Retina (tissue), 1 donor: ENCODE measurements around the gene NFATC2.
"Not testable (repeated sequence)": the region's sequence is repeated elsewhere in the genome, so short reads cannot be mapped to it uniquely, and the experiment has no call there.

Source experiments
- DNase-seq: peaks from one replicate; pipeline ENCODE4 v3.0.0-alpha.2; 2016

Gene NFATC2

DNA sequence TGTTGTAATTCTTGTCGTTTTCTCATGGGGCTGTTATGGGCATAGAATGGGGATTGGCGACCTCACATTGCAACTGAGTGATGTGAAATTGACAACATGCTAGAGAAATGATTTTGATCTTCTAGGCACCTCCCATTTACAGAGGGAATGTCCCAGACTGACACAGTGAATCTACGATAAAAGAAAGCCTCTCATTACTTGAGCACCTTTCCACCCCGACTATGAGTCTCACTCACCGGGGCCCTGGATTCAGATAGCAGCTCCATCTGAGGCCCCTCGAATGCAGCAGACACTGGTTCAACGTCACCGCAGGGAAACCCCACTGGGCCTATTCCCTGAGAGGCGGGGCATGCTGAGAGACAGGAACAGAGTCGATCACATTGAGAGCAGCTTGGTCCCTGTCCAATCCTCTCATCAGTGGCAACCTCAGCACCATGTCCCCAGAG, 49.1 kb downstream of the NFATC2 start:
- no peak for DNase-seq

DNA sequence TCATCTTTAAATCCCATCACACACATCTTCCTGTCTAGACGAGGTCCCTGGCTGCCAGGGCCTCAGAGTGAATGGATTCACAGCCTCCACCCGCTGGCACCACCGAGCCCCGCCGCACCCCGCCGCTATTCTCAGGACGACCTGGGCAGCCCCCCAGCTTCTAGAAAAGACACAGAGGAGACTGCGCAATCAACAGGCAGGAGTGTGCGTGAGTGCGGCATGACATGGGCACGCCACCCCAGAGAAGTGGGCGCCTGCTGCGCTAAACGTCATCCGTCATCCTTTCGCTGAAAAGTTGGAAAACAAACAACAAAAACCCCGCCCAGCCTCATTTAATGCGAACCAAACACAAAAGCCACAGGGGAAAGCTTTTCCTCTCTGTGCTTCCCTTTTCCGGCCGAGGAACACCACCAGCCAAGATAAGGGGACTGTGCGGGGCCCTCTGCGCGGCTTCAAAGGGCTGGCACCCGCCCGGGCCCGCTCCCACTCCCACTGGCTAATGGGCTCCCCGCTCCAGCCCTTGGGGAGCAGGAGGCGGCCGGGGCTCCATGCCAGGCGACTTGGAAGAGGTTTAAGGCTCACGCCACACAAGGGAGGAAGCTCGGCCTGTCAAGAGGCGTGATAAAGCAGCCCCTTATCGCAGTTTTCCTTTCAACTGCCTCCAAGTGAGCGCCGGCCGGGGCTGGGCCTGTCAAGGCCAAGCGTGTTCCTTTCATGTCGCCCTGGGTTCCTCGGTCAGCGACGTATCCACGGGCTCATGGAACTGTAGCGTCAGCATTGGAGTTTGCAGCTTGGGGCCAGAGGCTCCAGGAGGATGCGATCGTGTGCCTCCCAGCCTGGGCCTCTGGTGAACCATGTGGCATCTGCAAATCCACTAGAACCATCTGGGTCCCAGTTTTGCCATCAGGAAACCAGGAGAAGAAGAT, 50.1 kb downstream of the NFATC2 start:
- DNase-seq = no peak

DNA sequence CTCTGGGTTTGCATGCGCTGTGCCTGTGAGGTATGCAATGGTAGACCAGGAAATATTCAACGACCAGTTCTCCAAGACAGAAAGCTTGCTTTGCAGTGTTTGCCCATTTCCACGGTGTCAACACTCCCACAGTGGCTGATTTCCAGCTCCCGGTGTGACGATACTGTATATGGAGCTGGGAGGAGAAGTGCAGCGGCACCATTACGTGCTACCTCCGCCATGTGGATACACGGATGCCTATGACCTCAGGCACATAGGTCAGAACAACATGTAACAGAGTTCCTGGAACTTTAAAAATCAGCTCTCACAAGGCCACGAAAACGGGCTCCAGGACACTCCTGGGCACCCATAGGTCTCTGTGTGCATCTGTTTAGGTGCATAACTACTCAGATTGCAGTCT, 51.1 kb downstream of the NFATC2 start:
- DNase-seq = no peak

DNA sequence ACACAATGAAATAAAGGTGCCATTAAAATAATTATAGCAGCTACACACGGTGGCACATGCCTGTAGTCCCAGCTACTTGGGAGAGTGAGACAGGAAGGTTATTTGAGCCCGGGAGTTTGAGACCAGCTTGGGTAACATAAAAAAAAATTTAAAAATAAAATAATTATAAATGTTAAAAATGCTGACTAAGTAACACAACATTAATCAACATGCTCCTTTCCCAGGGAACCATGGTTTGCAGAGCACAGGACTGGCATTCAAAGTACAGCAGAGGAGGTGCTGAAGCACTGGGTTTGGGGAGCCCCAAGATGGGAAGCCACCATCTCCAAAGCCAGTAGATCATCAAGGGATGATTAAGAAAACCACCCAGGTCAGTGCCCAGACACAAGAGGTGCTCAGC, 51.9 kb downstream of the NFATC2 start:
- DNase-seq = no peak

DNA sequence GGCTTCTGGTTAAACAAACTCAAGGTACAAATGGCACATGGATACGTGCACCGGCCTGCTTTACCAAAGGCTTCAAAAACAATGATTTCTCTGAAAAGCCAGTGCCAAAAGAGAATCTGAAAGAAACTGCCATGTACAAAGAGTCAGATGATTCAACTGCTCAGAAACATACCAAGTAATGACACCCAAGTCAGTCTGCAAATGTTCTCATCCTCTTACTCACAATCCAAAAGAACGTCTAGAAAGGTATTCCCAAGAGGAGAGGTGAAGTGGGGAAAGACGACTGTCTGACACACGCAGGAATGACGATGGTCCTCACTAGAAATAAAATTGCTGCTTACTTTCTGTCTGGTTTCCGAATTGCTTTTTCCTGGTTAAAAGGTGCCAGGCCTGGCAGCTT, 52.9 kb downstream of the NFATC2 start:
- DNase-seq = no peak

DNA sequence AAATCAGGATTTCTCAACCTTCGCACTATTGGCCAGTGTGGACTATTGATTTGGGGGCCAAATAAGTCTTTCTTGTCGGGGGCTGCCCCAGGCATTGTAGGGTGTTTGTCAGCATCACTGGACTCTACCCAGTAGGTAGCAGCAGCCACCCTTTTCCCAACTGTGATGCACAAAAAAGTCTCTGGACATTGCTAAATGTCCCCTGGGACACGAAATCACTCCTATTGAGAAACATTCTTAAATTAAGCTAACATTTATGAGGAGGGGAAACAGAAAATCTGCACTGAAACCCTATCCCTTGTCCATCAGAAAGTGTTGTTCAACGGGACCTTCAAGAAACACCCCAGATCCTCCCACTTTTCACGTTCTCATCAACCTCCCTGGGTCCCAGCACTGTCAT, 54.2 kb downstream of the NFATC2 start:
- DNase-seq = no peak

DNA sequence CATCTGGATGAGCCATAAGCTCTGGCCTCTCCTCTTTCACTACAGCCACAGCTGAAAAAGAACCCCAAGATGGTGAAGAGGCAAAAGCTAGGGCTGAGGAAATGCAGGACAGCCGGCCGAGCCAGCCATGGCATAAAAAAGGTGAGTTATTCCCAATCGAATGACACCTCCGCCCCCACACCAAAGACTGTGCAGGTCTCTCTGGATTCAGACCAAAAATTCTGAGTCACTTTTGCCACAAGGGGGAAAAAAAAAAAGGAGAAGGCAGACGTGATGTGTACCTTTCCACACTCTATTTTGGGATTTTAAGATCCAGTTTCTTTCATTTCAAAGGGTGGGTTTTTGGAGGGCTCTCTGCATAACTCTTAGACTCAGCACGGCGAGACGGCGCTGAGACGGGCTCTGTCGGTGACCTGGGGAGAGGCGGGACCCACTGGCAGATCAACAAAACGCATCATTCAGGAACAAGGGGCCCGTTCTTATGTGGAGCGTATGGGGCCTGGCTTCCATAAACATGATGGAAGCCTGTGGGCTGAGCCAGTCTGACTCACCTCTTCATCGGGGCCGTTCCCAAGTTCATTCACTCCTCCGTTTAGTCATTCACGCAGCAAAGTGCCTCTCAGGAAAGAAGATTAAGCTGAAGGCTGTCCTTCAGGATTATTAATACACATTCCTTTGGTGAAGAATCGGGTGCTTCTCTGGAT, 54.8 kb downstream of the NFATC2 start:
- no peak for DNase-seq

DNA sequence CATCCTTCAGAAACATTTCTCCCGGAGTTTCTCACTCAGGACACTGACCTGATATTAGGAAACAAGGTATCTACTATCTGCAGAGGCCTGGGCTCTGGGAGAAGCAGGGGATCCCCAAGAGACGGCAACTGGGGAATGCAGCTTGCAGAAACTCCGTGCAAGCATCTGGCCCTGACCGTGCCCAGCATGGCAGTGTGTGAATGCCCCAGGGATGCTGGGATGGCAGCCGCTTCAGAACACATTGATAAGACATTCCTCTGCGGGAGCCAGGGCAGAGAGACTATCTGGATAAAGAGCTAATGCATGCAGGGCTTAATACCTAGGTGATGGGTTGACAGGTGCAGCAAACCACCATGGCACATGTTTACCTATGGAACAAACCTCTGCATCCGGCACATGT, 55.4 kb downstream of the NFATC2 start:
- no peak for DNase-seq

DNA sequence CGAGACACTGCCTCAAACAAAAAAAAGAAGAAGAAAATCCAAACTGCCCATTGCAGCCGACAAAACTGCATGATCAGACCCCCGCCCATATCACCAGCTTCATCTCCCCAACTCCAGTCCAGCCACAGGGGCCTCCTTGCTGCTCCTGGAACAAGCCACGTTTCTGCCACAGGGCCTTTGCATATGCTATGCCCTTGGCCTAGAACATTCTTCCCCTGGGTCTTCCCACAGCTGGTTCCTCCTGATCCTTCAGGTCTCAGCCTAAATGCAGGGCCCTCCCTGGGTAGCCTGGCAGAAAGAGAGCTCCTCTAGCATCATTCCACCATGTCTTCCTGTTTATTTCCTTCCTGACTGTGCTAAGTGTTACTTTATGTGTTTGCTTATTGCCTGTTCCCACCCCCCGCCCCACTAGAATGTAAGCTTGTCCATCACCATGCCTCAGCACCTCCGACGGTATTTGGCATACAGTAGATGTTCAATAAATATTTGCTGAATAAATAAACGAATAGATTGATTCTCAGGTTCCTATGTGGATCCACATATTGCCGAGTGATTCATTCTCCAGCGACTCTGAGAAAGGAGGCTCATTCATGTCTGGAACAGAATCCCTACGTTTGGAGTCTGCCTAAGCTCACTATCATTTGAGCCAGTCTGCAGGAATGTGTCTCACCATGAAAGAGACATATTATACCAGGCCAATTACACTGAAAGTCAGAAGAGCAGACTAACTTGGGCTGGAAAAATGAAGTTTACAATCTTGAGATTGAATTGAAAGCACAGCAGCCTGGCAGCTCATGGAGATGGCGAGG, 56.1 kb downstream of the NFATC2 start:
- no peak for DNase-seq

DNA sequence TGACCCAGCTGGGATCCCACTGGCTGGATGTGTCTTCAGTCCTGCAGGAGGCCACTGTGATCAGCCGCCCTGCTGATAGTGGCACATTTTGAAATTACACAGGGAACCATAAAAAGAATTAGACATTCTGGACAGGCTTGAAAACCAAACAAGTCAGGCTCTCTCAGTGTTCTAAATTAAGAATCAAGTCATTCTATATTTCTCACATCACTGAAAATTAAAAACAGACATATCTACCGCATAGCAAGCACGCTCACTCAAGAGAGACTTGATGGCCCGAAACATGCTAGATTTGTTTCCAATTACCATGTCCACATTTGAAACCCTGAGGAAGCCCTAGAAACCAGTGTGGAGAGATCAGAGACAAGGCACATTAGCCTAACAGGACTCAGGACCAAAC, 57.7 kb downstream of the NFATC2 start:
- no peak for DNase-seq

DNA sequence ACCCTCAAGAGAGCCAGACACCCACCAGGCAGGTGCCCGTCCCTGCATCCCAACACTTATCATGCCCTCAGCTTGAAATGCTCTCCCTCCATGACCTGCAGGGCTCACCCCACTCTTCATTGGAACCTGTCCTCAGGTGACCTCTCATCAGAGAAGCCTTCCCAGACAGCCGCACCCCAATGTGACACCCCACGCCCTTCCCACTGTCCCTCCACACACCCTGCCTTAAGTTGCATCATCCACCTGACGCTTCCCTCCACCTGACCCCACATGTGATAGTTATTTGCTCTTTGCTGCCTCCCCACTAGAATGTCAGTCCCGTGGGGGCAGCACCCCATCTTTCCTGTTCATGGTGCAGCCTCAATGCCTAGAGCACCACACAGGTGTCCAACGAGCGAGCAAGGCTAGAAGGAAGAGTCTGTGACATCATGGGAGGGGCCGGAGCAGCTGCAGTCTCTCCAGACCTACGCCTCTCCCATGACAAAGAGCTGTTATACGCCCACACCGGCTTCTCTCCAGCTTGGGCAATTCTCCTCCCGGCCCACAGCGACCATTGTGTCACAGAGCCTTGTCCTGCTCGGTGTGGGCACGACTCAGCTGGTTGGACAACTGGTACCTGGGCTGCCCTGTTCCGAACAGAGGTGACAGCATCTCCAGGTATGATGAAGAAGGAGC, 58.2 kb downstream of the NFATC2 start:
- no peak for DNase-seq

DNA sequence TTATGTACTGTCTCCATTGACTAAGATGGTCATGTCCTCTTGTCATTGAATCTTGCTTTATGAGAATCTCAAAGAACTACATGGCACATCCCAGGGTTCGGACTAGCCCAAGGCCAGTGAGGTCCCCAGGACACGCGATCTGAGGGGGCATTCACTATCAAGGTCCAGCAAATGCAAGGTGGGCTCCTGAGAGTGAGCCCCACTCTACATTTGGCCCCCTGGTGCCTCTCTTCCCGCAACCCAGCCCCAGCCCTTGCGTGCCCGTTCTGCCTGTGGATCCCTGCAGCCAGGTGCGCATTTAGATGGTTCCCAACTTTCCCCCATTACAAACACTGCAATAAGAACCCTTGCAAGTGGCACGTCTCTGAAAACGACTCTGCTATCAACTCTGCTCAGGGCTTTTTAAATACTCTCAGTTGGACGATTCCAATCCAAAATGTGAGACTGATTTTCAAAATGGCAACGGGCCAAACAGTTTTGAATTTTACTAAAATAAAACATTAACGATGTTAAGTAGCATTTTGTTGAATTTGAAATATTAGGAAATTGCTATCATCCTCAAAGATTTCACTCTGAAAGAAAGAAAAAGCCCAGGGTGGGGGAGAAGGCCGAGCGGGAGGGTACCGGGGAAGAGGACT, 59.6 kb downstream of the NFATC2 start:
- no peak for DNase-seq

DNA sequence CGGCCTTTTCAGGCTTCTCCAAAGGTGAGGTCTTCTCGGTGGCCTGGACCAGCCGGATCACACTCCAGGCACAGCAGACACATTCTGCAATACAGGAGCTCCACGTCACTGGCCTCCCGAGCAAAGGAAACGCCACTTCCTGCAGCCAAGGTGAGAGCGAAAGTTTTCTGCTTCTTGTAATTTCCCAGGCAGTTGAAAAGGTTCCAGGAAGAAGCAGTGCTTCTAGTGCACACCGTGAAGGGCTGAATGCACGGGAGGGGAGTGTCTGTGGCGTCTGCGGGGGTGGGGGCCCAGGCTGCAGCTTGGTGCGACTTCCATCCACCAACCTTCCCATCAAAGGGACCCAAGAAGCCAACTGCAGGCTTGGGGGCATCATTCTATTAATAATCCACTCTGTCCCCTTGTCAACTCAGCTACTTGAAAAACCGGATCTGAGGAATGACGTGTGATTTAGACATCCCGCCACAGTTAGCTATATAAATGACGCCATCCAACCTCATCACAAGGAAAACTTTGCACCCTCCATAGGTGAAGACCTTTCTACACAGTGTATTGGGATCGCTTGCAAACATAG, 61.1 kb downstream of the NFATC2 start:
- DNase-seq = no peak

DNA sequence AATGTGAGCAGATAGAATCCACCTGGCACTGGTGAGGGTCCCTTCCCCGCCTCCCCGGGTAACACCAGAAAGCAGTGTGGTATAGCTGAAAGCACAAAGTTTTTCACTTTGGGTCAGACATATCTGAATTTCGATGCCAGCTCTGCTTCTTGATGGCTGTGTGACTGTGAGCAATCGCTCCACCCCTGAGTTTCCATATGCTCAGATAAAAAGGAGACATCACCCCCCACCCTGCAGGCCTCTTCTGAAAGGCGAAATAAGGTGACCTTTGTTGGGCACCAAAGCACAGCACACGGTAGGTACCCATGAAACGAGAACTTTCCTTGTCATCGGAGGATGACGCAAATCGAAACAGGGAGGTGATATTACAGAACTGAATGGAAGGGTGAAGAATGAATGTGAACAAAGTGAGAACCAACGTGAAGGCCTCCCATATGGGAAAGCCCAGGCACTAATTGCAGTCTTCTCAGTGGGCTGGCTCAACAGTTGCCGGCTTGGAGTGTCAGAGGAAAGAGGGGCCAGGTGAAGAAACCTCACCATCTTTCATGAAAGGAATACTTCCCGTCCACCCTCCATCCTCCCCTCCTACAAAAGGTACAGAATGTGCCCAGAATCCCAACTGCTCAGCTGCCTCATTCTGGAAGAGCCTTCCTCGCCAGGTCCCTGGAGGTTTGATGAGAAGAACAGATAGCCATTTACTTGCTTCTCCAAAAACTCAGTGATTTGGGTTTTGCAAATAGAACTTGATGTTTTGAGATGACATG, 61.8 kb downstream of the NFATC2 start:
- DNase-seq = no peak

DNA sequence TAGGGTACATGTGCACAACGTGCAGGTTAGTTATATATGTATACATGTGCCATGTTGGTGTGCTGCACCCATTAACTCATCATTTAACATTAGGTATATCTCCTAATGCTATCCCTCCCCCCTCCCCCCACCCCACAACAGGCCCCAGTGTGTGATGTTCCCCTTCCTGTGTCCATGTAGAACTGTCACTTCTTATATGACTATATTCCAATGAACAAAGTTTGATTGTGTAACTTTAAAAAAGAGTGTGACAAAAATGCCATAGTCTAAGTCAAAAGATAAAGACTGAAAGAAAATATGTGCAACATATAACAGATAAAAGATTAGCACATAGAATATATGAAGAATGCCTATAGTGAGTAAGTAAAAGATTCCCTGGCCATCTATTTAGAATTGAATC, 66.4 kb downstream of the NFATC2 start:
- DNase-seq = not testable (repeated sequence)

DNA sequence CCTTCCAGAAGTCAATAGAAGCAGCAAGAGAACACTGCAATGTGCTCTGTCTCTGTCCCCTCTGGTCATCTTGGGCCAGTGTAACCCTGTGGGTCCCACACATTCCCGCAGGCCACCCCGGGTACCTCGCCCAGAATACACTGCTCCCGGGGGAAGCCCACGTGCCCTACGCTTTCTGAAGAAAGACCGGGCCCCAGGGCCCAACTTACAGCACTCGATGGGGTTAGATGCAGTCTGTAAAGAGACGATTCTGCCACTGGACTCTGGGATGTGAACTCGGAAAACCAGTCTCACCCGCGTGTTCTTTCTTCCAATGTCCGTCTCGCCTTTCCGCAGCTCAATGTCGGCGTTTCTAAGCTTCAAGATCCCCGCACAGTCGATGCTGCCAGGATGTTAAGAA, 68.7 kb downstream of the NFATC2 start:
- no peak for DNase-seq

DNA sequence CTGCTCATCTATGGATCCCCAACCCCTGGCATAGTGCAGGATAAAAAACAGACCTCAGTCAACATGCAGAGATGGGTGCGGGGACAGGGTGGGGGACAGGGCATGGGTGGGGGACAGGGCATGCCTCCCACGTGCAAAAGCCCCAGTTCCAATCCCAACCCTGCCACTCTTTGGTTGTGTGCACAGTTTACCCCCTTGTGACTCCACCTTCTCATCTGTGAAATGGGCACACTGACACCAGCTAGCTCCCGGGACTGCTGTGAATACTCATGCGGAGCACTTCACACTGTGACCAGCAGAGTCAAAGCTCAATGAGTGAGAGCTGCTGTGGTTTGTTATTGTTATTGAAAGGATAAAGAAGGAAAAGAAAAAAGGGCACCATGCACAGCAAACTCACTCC, 69.3 kb downstream of the NFATC2 start:
- DNase-seq = no peak

DNA sequence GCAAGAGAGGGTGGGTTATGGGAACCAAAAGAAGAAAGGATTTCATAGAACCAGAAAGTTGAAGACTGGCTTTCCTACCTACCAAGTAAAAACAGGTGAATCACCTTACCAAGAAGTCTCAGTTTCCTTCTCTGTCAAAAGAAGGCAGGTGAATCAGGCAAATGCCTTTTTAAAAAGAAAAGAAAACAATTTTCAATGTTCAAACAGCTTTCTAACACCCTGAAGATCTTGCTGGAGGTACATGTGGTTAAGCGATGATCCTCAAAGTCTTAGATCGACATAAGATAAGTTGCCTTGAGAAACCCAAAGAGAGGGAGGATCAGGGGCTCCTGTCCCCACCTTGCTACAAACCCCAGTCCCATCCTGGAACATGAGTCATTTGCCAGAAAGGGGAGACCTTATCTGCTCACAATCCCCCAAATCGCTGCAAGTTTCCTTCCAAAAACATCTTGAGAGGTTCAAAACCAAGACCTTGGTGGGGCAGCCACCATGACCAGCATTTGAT, 71.6 kb downstream of the NFATC2 start:
- no peak for DNase-seq

DNA sequence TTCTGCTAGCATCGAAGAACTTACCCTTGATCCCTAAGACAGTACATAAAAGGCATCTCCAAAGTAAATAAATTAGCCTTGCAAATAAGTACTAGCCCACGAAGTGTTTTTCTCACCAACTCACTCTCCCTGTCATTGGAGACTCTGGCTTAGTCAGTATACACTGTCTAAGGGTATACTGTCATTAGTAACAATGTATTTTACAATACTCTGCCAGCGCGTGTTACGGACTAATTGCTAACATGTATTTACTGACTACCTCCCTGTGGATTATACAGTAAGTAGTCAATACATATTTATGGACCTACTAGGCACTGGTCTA, 72.1 kb downstream of the NFATC2 start:
- no peak for DNase-seq

DNA sequence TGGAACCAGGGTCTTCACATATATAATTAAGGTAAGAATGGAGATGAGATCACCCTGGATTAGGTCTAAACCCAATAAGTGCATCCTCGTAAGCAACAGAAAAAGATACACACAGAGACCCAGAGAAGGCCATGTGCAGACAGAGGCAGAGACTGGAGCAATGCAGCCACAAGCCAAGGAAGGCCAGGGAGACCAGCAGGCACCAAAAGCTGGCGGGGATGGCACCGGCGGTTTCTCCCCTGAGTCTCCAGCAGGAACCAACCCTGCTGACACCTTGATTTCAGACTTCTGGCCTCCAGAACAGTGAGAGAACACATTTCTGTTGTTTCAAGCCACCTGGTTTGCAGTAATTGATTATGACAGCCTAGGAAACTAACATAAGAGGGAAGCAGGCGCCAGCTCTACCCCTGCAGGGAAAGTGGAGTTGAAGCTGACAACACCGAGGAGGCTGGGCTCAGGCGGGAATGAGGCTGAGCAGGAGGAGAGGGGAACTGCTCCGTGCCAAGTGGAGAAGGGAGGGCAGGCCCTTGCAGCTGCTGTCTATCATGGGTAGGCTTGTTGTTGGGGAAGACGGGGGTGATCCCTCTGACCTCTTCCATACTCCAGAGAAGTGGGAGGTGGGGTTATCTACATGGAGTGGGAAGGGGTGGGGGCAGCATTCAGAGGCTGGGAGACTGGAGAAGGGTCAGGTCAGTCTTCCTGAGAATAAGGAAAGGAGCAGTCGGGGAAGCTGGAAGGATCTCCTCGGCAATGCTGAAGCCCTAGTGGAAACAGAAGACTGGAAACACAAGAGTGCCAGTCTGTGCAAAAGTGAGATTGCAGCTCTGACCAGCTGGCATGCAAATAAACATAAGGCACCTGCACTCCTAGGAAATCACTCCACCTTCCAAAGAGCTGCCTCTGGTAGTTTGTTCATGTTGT, 72.7 kb downstream of the NFATC2 start:
- DNase-seq = peak; percentile 66
